Kidney (tissue), 22 donors: ENCODE data around the gene FETUB. TPM values are rescaled to one million over a fixed set of nuclear protein-coding genes. Genes with fewer than 3 reads are reported as not detected.

Experiments
- DNase-seq, 5 donors: peaks; one replicate each; pipeline ENCODE4 v3.0.0-alpha.2; 2013 to 2020
- FAIRE-seq: peaks from 2 replicates; lab custom pipeline; 2012; peaks lifted over from hg19 to GRCh38; lab: Jason Lieb, UNC
- H3K27ac ChIP-seq, 2 donors: one replicate each; pipeline ENCODE4 v1.7.0; 2013; ENCODE audit warnings: low read depth in 2 of 2, low read length in 2 of 2, inconsistent platforms in 1 of 2
- H3K27me3 ChIP-seq: one replicate; pipeline ENCODE4 v1.7.1; 2013; ENCODE audit warnings: low read length, inconsistent platforms; ENCODE audit not compliant: control insufficient read depth, insufficient read depth
- H3K36me3 ChIP-seq, 3 donors: one replicate each; pipeline versions ENCODE4 v1.7.0 to v1.7.1; 2013; ENCODE audit warnings: low read length in 3 of 3, control low read depth in 1 of 3, inconsistent platforms in 1 of 3; ENCODE audit not compliant: insufficient read depth in 3 of 3, control insufficient read depth in 2 of 3
- H3K4me1 ChIP-seq, 3 donors: one replicate each; pipeline versions ENCODE4 v1.7.0 to v1.7.1; 2013; ENCODE audit warnings: low read length in 3 of 3, inconsistent platforms in 1 of 3, low read depth in 1 of 3; ENCODE audit not compliant: control insufficient read depth in 2 of 3, insufficient read depth in 2 of 3
- H3K4me3 ChIP-seq, 3 donors: one replicate each; pipeline versions ENCODE4 v1.7.0 to v1.8.1; 2013; ENCODE audit warnings: low read length in 3 of 3, control low read depth in 1 of 3, inconsistent platforms in 1 of 3
- H3K9ac ChIP-seq, 3 donors: one replicate each; pipeline versions ENCODE4 v1.7.0 to v1.7.1; 2013; ENCODE audit warnings: low read length in 3 of 3, control low read depth in 1 of 3, inconsistent platforms in 1 of 3
- H3K9me3 ChIP-seq, 3 donors: one replicate each; pipeline versions ENCODE4 v1.7.0 to v1.7.1; 2013; ENCODE audit warnings: low read length in 3 of 3, control low read depth in 1 of 3, inconsistent platforms in 1 of 3; ENCODE audit not compliant: control insufficient read depth in 2 of 3, insufficient read depth in 1 of 3
- intact Hi-C: fragments of 100-400 bp; cut with DNase I; formaldehyde crosslinking; loops from one replicate; pipeline ENCODE4 v1.11.1; 2022
- long read RNA-seq, 10 donors: library from polyadenylated mRNA in 1 of 10; unstranded in 1 of 10; transcript quantifications; one replicate each; pipeline ENCODE4 v2.0.0 and lab custom pipeline, GENCODE V29; 2021 to 2026
- polyA plus RNA-seq: library from polyadenylated mRNA; stranded (reverse); fragments of 350-450 nt; fragmentation: Illumina TruSeq; extraction: RNeasy Lipid Tissue Mini Kit (QIAGEN cat#74804); gene quantifications from one replicate; pipeline ENCODE4 v1.2.3, GENCODE V29; 2014; ENCODE audit warnings: low read depth, low replicate concordance; ENCODE audit not compliant: insufficient read depth
- total RNA-seq: library from RNA; stranded (reverse); fragmentation: NEBNext Ultra II Directional; extraction: Animal tissue kit (Norgen Biotek cat#: 25700); gene quantifications from one replicate; pipeline ENCODE4 v1.2.1, GENCODE V29; 2021
- TF ChIP-seq, protein P1 (sequence below): IDR thresholded peaks from 3 replicates; pipeline ENCODE4 v1.5.1; 2012; ENCODE audit warnings: mild to moderate bottlenecking, moderate library complexity, borderline replicate concordance; ENCODE audit not compliant: insufficient read depth; ENCODE audit errors: extremely low read depth
- donor health status: control.
- donor health status: control.
- donor health status: control.
- donor health status: control.
- donor health status: control.
- donor health status: DM: yes; HTN: yes; CAD: no.
- donor health status: Normal renal cell carcinoma (clear cell type).

Gene FETUB
- total RNA-seq (not detected), polyA plus RNA-seq (not detected)
- long read RNA-seq, donor 1, result 0 reads
- long read RNA-seq, donor 2, result 0 reads
- long read RNA-seq, donor 3, partial matches to known transcripts, result 9 of 9 reads
- long read RNA-seq, donor 3, other reads (novel, unspliced or antisense), result 0 of 9 reads
- long read RNA-seq, donor 4, result 0 reads
- long read RNA-seq, donor 5, result 0 reads
- long read RNA-seq, donor 6, result 0 reads
- long read RNA-seq, donor 7, result 0 reads
- long read RNA-seq, donor 8, result 0 reads
- long read RNA-seq, donor 9, partial matches to known transcripts, result 0 of 6 reads
- long read RNA-seq, donor 9, other reads (novel, unspliced or antisense), result 6 of 6 reads
- long read RNA-seq, donor 10, result 0 reads

GRCh38 chr3:186639778-186640472, at the start of gene FETUB:
Gene FETUB (plus strand): TSS chr3:186640399. CDS start chr3:186640461, 62 bp downstream.
- Histone ChIP-seq H3K9ac (no peak within 1 kb of the TSS), H3K27ac (no peak within 1 kb of the TSS), H3K4me3 (no peak within 1 kb of the TSS), H3K4me1 (peaks cover 0 to 3% (median 0%) of the 10 kb centered on the region in 3 donors), H3K9me3 (no peaks in the 10 kb centered on the region), H3K27me3 (no peaks in the 10 kb centered on the region), H3K36me3 (no peaks in the 10 kb centered on the region)
- DNase-seq (no peak), FAIRE-seq (no peak)
- TF ChIP-seq, protein P1, sequence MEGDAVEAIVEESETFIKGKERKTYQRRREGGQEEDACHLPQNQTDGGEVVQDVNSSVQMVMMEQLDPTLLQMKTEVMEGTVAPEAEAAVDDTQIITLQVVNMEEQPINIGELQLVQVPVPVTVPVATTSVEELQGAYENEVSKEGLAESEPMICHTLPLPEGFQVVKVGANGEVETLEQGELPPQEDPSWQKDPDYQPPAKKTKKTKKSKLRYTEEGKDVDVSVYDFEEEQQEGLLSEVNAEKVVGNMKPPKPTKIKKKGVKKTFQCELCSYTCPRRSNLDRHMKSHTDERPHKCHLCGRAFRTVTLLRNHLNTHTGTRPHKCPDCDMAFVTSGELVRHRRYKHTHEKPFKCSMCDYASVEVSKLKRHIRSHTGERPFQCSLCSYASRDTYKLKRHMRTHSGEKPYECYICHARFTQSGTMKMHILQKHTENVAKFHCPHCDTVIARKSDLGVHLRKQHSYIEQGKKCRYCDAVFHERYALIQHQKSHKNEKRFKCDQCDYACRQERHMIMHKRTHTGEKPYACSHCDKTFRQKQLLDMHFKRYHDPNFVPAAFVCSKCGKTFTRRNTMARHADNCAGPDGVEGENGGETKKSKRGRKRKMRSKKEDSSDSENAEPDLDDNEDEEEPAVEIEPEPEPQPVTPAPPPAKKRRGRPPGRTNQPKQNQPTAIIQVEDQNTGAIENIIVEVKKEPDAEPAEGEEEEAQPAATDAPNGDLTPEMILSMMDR, result no peak
- intact Hi-C loops, result no loop called here

- TF ChIP-seq, protein P1, result no peak
- Histone ChIP-seq H3K4me3 (no peak overlapping the region), H3K9ac (no peak overlapping the region), H3K9me3 (no peaks in the 10 kb centered on the region), H3K4me1 (peaks cover 0 to 9% (median 0%) of the 10 kb centered on the region in 3 donors), H3K27ac (no peak overlapping the region), H3K36me3 (no peaks in the 10 kb centered on the region), H3K27me3 (no peaks in the 10 kb centered on the region)
- FAIRE-seq (no peak), DNase-seq (no peak)
- intact Hi-C loops, result no loop called here
Measured at GRCh38 chr3:186590580-186591295, 49.5 kb upstream of the FETUB start.

DNA sequence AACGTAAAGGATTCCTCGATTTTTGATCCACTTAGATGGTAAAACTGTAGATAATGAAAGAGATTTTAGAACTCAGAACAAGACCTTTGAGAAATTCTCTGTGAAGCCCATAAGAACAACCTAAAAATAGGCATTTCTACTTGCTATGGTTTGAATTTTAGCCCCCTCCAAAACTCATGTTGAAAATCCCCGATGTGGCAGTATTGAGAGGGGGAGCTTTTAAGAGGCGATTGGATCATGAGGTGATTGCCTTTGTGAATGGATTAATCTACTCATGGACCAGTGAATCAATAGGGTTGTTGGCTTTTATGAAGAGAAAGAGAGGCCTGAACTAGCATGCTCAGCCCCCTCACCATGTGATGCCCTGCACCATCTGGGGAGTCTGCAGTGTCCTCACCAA, 47.5 kb upstream of the FETUB start:
- no peak overlapping the region for H3K9ac ChIP-seq
- intact Hi-C loops, result no loop called here
- no peak overlapping the region for H3K4me3 ChIP-seq
- no peak overlapping the region for H3K27ac ChIP-seq
- H3K9me3 ChIP-seq, result no peaks in the 10 kb centered on the region
- TF ChIP-seq, protein P1, result no peak
- H3K27me3 ChIP-seq, result no peaks in the 10 kb centered on the region
- FAIRE-seq (no peak), DNase-seq (no peak)
- H3K36me3 ChIP-seq, result no peaks in the 10 kb centered on the region
- H3K4me1 ChIP-seq, result peaks cover 0 to 9% (median 0%) of the 10 kb centered on the region in 3 donors
